ENCODE data around the gene CNTN6. TPM values are rescaled to one million over a fixed set of nuclear protein-coding genes. Genes with fewer than 3 reads are reported as not detected.

The CNTN6 gene
- total RNA-seq, 1 donor from 2014 or later, result 2.2 TPM

GRCh38 chr3:1346386-1346785 lies 253.6 kb downstream of the CNTN6 start:
- H3K4me1 Mint-ChIP-seq, result peaks cover 3% of the 10 kb centered on the region
- peak overlapping the region; percentile 89 for H2AFZ ChIP-seq (replicated peaks)
- no peaks in the 10 kb centered on the region for H3K4me1 ChIP-seq
- H3K36me3 Mint-ChIP-seq, result no peaks in the 10 kb centered on the region
- H3K9me3 ChIP-seq (ENCODE audit: low read depth), result no peaks in the 10 kb centered on the region
- H3K9ac ChIP-seq, result no peak overlapping the region
- no peaks in the 10 kb centered on the region for H4K20me1 ChIP-seq (ENCODE audit: low read depth)
- no peak for DNase-seq (ENCODE audit: low spot score)
- H3K4me3 Mint-ChIP-seq, result no peak overlapping the region
- peaks cover 2% of the 10 kb centered on the region for H3K27me3 Mint-ChIP-seq (ENCODE audit: insufficient read depth, low read depth)
- H3K79me2 ChIP-seq (ENCODE audit: low read depth), result no peaks in the 10 kb centered on the region
- H3K27me3 ChIP-seq, result no peaks in the 10 kb centered on the region
- no peaks in the 10 kb centered on the region for H3K36me3 ChIP-seq
- no peak overlapping the region for H3K27ac ChIP-seq
- TF ChIP-seq CTCF (IDR thresholded peaks at IDR 0.05), result no peak
- TF ChIP-seq EZH2 (IDR thresholded peaks at IDR 0.05), result no peak
- no peak for TF ChIP-seq EZH2phosphoT487 (IDR thresholded peaks at IDR 0.05)
- H3K4me3 ChIP-seq, result no peak overlapping the region
- H3F3A ChIP-seq (ENCODE audit: low read depth), result no peaks in the 10 kb centered on the region
- H3K9me3 Mint-ChIP-seq, result no peaks in the 10 kb centered on the region
- no peak overlapping the region for H3K27ac Mint-ChIP-seq
- H3K4me2 ChIP-seq, result no peak overlapping the region

- Mint-ChIP-seq H3K27me3 (ENCODE audit: insufficient read depth, low read depth) (peaks cover 2% of the 10 kb centered on the region), H3K27ac (no peak overlapping the region), H3K4me1 (peaks cover 3% of the 10 kb centered on the region), H3K36me3 (no peaks in the 10 kb centered on the region), H3K9me3 (no peaks in the 10 kb centered on the region), H3K4me3 (no peak overlapping the region)
- Histone ChIP-seq H3K79me2 (ENCODE audit: low read depth) (no peaks in the 10 kb centered on the region), H3K27me3 (no peaks in the 10 kb centered on the region), H3K4me1 (no peaks in the 10 kb centered on the region), H3K36me3 (no peaks in the 10 kb centered on the region), H3F3A (ENCODE audit: low read depth) (no peaks in the 10 kb centered on the region), H2AFZ (replicated peaks) (no peak overlapping the region), H3K4me3 (no peak overlapping the region), H3K27ac (no peak overlapping the region), H3K9me3 (ENCODE audit: low read depth) (no peaks in the 10 kb centered on the region), H4K20me1 (ENCODE audit: low read depth) (no peaks in the 10 kb centered on the region), H3K9ac (no peak overlapping the region), H3K4me2 (no peak overlapping the region)
- peak; percentile 28 for TF ChIP-seq CTCF (IDR thresholded peaks at IDR 0.05)
- no peak for TF ChIP-seq EZH2 (IDR thresholded peaks at IDR 0.05)
- no peak for TF ChIP-seq EZH2phosphoT487 (IDR thresholded peaks at IDR 0.05)
- DNase-seq (ENCODE audit: low spot score), result no peak
Observed at GRCh38 chr3:1348547-1348946, 255.7 kb downstream of the CNTN6 start.

DNA sequence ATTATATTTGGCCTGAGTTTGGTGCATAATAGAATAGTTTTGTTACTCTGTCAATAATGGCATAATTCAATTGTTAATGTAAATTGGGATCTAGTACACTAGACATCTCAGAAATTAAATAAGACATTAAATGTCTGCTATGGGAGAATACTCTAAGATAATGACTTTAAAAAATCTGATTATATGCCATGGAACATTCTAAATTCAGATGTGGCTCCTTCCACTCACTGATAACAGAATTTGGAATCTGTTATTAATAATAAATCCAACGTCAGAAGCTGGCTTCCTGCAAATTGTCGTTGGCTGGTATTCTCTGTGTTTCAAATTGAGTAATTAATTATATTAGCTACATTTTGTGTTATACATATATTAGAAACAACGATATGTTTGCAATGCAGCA lies 258.1 kb downstream of the CNTN6 start:
- H3K4me2 ChIP-seq, result no peak overlapping the region
- Mint-ChIP-seq H3K4me3 (no peak overlapping the region), H3K4me1 (peaks cover 3% of the 10 kb centered on the region), H3K27ac (no peak overlapping the region), H3K9me3 (no peaks in the 10 kb centered on the region), H3K27me3 (ENCODE audit: insufficient read depth, low read depth) (no peaks in the 10 kb centered on the region), H3K36me3 (no peaks in the 10 kb centered on the region)
- no peak overlapping the region for H3K27ac ChIP-seq
- H3K4me3 ChIP-seq, result no peak overlapping the region
- H3K4me1 ChIP-seq, result no peaks in the 10 kb centered on the region
- no peaks in the 10 kb centered on the region for H3K79me2 ChIP-seq (ENCODE audit: low read depth)
- no peaks in the 10 kb centered on the region for H3F3A ChIP-seq (ENCODE audit: low read depth)
- H3K9me3 ChIP-seq (ENCODE audit: low read depth), result no peaks in the 10 kb centered on the region
- no peak overlapping the region for H3K9ac ChIP-seq
- H3K36me3 ChIP-seq, result no peaks in the 10 kb centered on the region
- no peak for DNase-seq (ENCODE audit: low spot score)
- H3K27me3 ChIP-seq, result no peaks in the 10 kb centered on the region
- TF ChIP-seq CTCF (IDR thresholded peaks at IDR 0.05) (no peak), EZH2 (IDR thresholded peaks at IDR 0.05) (no peak), EZH2phosphoT487 (IDR thresholded peaks at IDR 0.05) (no peak)
- H2AFZ ChIP-seq (replicated peaks), result no peak overlapping the region
- H4K20me1 ChIP-seq (ENCODE audit: low read depth), result no peaks in the 10 kb centered on the region
